Measurements from ENCODE around the gene XRCC5.

XRCC5 gene

GRCh38 chr2:216216951-216217903 lies 108.1 kb downstream of the XRCC5 start:
- in situ Hi-C loops (cut with MboI; ENCODE audit: low sequenced_read_pairs), result no loop called here

- in situ Hi-C loops (cut with MboI; ENCODE audit: low sequenced_read_pairs), result no loop called here
These were observed 108.7 kb downstream of the XRCC5 start for GRCh38 chr2:216217904-216218260.

- in situ Hi-C loops (cut with MboI; ENCODE audit: low sequenced_read_pairs), result no loop called here
These were observed 110.7 kb downstream of the XRCC5 start for GRCh38 chr2:216219861-216220260.

- in situ Hi-C loops (cut with MboI; ENCODE audit: low sequenced_read_pairs), result no loop called here
These were observed 111.8 kb downstream of the XRCC5 start for GRCh38 chr2:216220976-216221375.

GRCh38 chr2:216221811-216222210 lies 112.7 kb downstream of the XRCC5 start:
- in situ Hi-C loops (cut with MboI; ENCODE audit: low sequenced_read_pairs), result no loop called here

GRCh38 chr2:216222650-216223352 lies 113.7 kb downstream of the XRCC5 start:
- in situ Hi-C loops (cut with MboI; ENCODE audit: low sequenced_read_pairs), result no loop called here

GRCh38 chr2:216224388-216224787 lies 115.2 kb downstream of the XRCC5 start:
- in situ Hi-C loops (cut with MboI; ENCODE audit: low sequenced_read_pairs), result no loop called here

GRCh38 chr2:216229277-216229914 lies 120.2 kb downstream of the XRCC5 start:
- in situ Hi-C loops (cut with MboI; ENCODE audit: low sequenced_read_pairs), result no loop called here

- in situ Hi-C loops (cut with MboI; ENCODE audit: low sequenced_read_pairs), result no loop called here
These were observed 122.7 kb downstream of the XRCC5 start for GRCh38 chr2:216231867-216232266.

GRCh38 chr2:216232721-216233120 lies 123.6 kb downstream of the XRCC5 start:
- in situ Hi-C loops (cut with MboI; ENCODE audit: low sequenced_read_pairs), result no loop called here

- in situ Hi-C loops (cut with MboI; ENCODE audit: low sequenced_read_pairs), result no loop called here
These were observed 124.3 kb downstream of the XRCC5 start for GRCh38 chr2:216233281-216233995.

GRCh38 chr2:216234106-216234505 lies 125.0 kb downstream of the XRCC5 start:
- in situ Hi-C loops (cut with MboI; ENCODE audit: low sequenced_read_pairs), result no loop called here

- in situ Hi-C loops (cut with MboI; ENCODE audit: low sequenced_read_pairs), result no loop called here
These were observed 126.3 kb downstream of the XRCC5 start for GRCh38 chr2:216235462-216235861.

GRCh38 chr2:216235896-216236295 lies 126.7 kb downstream of the XRCC5 start:
- in situ Hi-C loops (cut with MboI; ENCODE audit: low sequenced_read_pairs), result no loop called here

GRCh38 chr2:216236486-216236885 lies 127.3 kb downstream of the XRCC5 start:
- in situ Hi-C loops (cut with MboI; ENCODE audit: low sequenced_read_pairs), result no loop called here

GRCh38 chr2:216242365-216242764 lies 133.2 kb downstream of the XRCC5 start:
- in situ Hi-C loops (cut with MboI; ENCODE audit: low sequenced_read_pairs), result no loop called here

GRCh38 chr2:216243026-216243425 lies 133.9 kb downstream of the XRCC5 start:
- in situ Hi-C loops (cut with MboI; ENCODE audit: low sequenced_read_pairs), result no loop called here

GRCh38 chr2:216245391-216245975 lies 136.3 kb downstream of the XRCC5 start:
- in situ Hi-C loops (cut with MboI; ENCODE audit: low sequenced_read_pairs), result no loop called here

GRCh38 chr2:216246766-216247165 lies 137.6 kb downstream of the XRCC5 start:
- in situ Hi-C loops (cut with MboI; ENCODE audit: low sequenced_read_pairs), result no loop called here

All from hTERT RPE-1 (cell line).